ENCODE results near the gene FREM2.

DNA sequence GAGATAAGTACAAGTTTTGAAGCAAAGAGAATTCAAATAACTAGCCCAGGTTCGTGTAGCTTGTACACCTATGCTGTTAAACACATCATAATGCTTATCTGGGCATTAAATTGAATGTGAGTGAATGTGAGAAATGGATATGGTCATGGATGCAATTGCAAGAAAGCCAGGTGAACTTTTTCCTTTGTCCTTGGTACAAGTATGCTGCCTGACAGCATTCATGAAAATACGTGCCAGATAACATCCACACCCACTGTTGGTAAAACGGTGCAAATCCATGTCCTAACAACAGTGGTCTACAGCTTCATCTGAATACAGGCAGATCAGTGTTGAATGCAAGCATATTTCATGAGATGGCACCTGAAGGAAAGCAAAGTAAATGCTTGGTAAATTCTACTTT lies 181.5 kb downstream of the FREM2 start:
- TF ChIP-seq CTCF (CRISPR knock-in tag; IDR thresholded peaks at IDR 0.05): no peak
- TF ChIP-seq NR0B2 (CRISPR knock-in tag; IDR thresholded peaks at IDR 0.05): no peak
